ENCODE measurements around the gene PLXNB3.

GRCh38 chrX:153793291-153793690 is 29.2 kb downstream of the PLXNB3 start:
- TF ChIP-seq REST (tag by site-specific recombination; IDR thresholded peaks at IDR 0.05) (no peak), ZXDB (tag by site-specific recombination; IDR thresholded peaks at IDR 0.05) (no peak), SP2 (tag by site-specific recombination; IDR thresholded peaks at IDR 0.05) (no peak), ZBTB8A (tag by site-specific recombination; IDR thresholded peaks at IDR 0.05) (no peak), HOXA7 (CRISPR knock-in tag; IDR thresholded peaks at IDR 0.05; ENCODE audit: borderline replicate concordance) (no peak), ZNF140 (tag by site-specific recombination; IDR thresholded peaks at IDR 0.05) (no peak)
- TF ChIP-seq, protein P1, sequence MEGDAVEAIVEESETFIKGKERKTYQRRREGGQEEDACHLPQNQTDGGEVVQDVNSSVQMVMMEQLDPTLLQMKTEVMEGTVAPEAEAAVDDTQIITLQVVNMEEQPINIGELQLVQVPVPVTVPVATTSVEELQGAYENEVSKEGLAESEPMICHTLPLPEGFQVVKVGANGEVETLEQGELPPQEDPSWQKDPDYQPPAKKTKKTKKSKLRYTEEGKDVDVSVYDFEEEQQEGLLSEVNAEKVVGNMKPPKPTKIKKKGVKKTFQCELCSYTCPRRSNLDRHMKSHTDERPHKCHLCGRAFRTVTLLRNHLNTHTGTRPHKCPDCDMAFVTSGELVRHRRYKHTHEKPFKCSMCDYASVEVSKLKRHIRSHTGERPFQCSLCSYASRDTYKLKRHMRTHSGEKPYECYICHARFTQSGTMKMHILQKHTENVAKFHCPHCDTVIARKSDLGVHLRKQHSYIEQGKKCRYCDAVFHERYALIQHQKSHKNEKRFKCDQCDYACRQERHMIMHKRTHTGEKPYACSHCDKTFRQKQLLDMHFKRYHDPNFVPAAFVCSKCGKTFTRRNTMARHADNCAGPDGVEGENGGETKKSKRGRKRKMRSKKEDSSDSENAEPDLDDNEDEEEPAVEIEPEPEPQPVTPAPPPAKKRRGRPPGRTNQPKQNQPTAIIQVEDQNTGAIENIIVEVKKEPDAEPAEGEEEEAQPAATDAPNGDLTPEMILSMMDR (tag by site-specific recombination; IDR thresholded peaks at IDR 0.05) = no peak
